Uterus (tissue), 4 donors: ENCODE results near the gene EVL. TPM values are rescaled to one million over a fixed set of nuclear protein-coding genes. Genes with fewer than 3 reads are reported as not detected.

Experiments used
- DNase-seq, 2 donors: peaks; one replicate each; pipeline ENCODE4 v3.0.0-alpha.2; 2019 to 2020
- H3K27ac ChIP-seq, 2 donors: fragments of 200-600 bp; sonication (generic); 1 replicate in 1 of 2; 2 replicates in 1 of 2; pipeline ENCODE4 v1.5.1; 2016 to 2018
- H3K27me3 ChIP-seq, 2 donors: fragments of 200-600 bp; sonication (generic); one replicate each; pipeline ENCODE4 v1.5.1; 2018 to 2019; ENCODE audit warnings: control low read depth in 1 of 2
- H3K36me3 ChIP-seq, 2 donors: fragments of 200-600 bp; sonication (generic); one replicate each; pipeline ENCODE4 v1.5.1; 2019; ENCODE audit warnings: control low read depth in 1 of 2
- H3K4me1 ChIP-seq, 2 donors: fragments of 200-600 bp; sonication (generic); one replicate each; pipeline ENCODE4 v1.5.1; 2018 to 2019; ENCODE audit warnings: control low read depth in 1 of 2
- H3K4me3 ChIP-seq, 2 donors: fragments of 200-600 bp; sonication (generic); 1 replicate in 1 of 2; 2 replicates in 1 of 2; pipeline ENCODE4 v1.5.1; 2018 to 2019; ENCODE audit warnings: mild to moderate bottlenecking in 1 of 2
- H3K9me3 ChIP-seq, 2 donors: fragments of 200-600 bp; sonication (generic); one replicate each; pipeline ENCODE4 v1.5.1; 2019; ENCODE audit warnings: control low read depth in 1 of 2
- CTCF ChIP-seq, 4 experiments: fragments of 200-600 bp in 2 of 4; fragments of 450-650 bp in 2 of 4; sonication (generic) in 2 of 4; IDR thresholded peaks; one replicate each; pipeline ENCODE4 v1.5.1; 2016 to 2019; ENCODE audit warnings: antibody characterized with exemption in 4 of 4, mild to moderate bottlenecking in 2 of 4, moderate library complexity in 1 of 4
- POLR2A ChIP-seq, 2 donors: fragments of 450-650 bp; IDR thresholded peaks; one replicate each; pipeline ENCODE4 v1.6.1; 2016; ENCODE audit warnings: antibody characterized with exemption in 2 of 2, mild to moderate bottlenecking in 1 of 2, moderate library complexity in 1 of 2
- intact Hi-C: fragments of 100-400 bp; cut with DNase I; formaldehyde crosslinking; loops from one replicate; pipeline ENCODE4 v1.15.1; 2023; ENCODE audit warnings: low total_unique reads
- total RNA-seq, 4 donors: library from RNA; depleted of rRNA in 3 of 4; stranded (reverse); fragments of >200 nt in 3 of 4; gene quantifications; one replicate each; pipeline versions ENCODE4 v1.1.0 to v1.2.4, GENCODE V29; 2014 to 2023
- donor health status: DM: yes; HTN: yes; CAD: no.

EVL gene
- total RNA-seq, 4 donors from 2014 or later, result 22.1 to 133 (median 67.5) TPM

- intact Hi-C loops, result no loop called here
- Histone ChIP-seq H3K36me3 (no peaks in the 10 kb centered on the region), H3K27me3 (no peaks in the 10 kb centered on the region), H3K4me1 (peaks cover 0 to 4% of the 10 kb centered on the region in 2 donors), H3K27ac (no peak overlapping the region), H3K9me3 (no peaks in the 10 kb centered on the region), H3K4me3 (no peak overlapping the region)
- no peak for DNase-seq
- TF ChIP-seq CTCF (IDR thresholded peaks at IDR 0.05) (no peak), POLR2A (IDR thresholded peaks at IDR 0.05) (no peak)
Observed at GRCh38 chr14:100052819-100053218, 12.4 kb upstream of the EVL start.

- H3K36me3 ChIP-seq, result no peaks in the 10 kb centered on the region
- H3K4me3 ChIP-seq, result no peak overlapping the region
- no peak overlapping the region for H3K27ac ChIP-seq
- H3K27me3 ChIP-seq, result no peaks in the 10 kb centered on the region
- DNase-seq, result no peak
- no peaks in the 10 kb centered on the region for H3K9me3 ChIP-seq
- intact Hi-C loops, result no loop called here
- peaks cover 0 to 4% of the 10 kb centered on the region in 2 donors for H3K4me1 ChIP-seq
- TF ChIP-seq POLR2A (IDR thresholded peaks at IDR 0.05), result no peak
- no peak for TF ChIP-seq CTCF (IDR thresholded peaks at IDR 0.05)
Observed at GRCh38 chr14:100054316-100055075, 10.7 kb upstream of the EVL start.

GRCh38 chr14:100056431-100056830 is 8.8 kb upstream of the EVL start:
- H3K4me1 ChIP-seq, result no peaks in the 10 kb centered on the region
- no peaks in the 10 kb centered on the region for H3K36me3 ChIP-seq
- no peak overlapping the region for H3K4me3 ChIP-seq
- DNase-seq, result no peak
- no peaks in the 10 kb centered on the region for H3K27me3 ChIP-seq
- no peak overlapping the region for H3K27ac ChIP-seq
- H3K9me3 ChIP-seq, result no peaks in the 10 kb centered on the region
- intact Hi-C loops, result no loop called here
- TF ChIP-seq CTCF (IDR thresholded peaks at IDR 0.05) (no peak), POLR2A (IDR thresholded peaks at IDR 0.05) (no peak)

GRCh38 chr14:100056964-100057795 is 8.0 kb upstream of the EVL start:
- Histone ChIP-seq H3K36me3 (no peaks in the 10 kb centered on the region), H3K9me3 (no peaks in the 10 kb centered on the region), H3K27ac (no peak overlapping the region), H3K27me3 (no peaks in the 10 kb centered on the region), H3K4me1 (no peaks in the 10 kb centered on the region), H3K4me3 (no peak overlapping the region)
- TF ChIP-seq CTCF (IDR thresholded peaks at IDR 0.05), result peak; percentile 17 to 39 (median 24)
- TF ChIP-seq POLR2A (IDR thresholded peaks at IDR 0.05), result no peak
- intact Hi-C loops, result no loop called here
- no peak for DNase-seq
